Measurements from ENCODE around the gene NABP1. TPM values are rescaled to one million over a fixed set of nuclear protein-coding genes. Genes with fewer than 3 reads are reported as not detected.

NABP1 gene
- polyA plus RNA-seq, 1 donor from 2014 or later = 1.5 TPM

- Histone ChIP-seq H3K27ac (ENCODE audit: low read length) (no peak overlapping the region), H3K79me2 (replicated peaks; ENCODE audit: insufficient read depth, low read length) (no peaks in the 10 kb centered on the region), H4K20me1 (ENCODE audit: insufficient read depth) (no peaks in the 10 kb centered on the region), H3F3A (ENCODE audit: insufficient read depth, low read length, poor library complexity, severe bottlenecking) (no peaks in the 10 kb centered on the region), H3K9me2 (ENCODE audit: insufficient read depth, low read length) (no peaks in the 10 kb centered on the region), H3K36me3 (ENCODE audit: insufficient read depth, low read length) (no peaks in the 10 kb centered on the region), H2AFZ (ENCODE audit: low read depth, low read length) (no peak overlapping the region), H3K9ac (ENCODE audit: low read length) (no peak overlapping the region), H3K4me3 (ENCODE audit: low read length) (no peak overlapping the region), H3K4me2 (ENCODE audit: low read length) (no peak overlapping the region), H3K27me3 (ENCODE audit: insufficient read depth, low read depth, low read length) (no peaks in the 10 kb centered on the region), H3K9me3 (ENCODE audit: low read length) (no peaks in the 10 kb centered on the region)
- TF ChIP-seq EZH2 (IDR thresholded peaks at IDR 0.05; ENCODE audit: borderline replicate concordance, insufficient read depth, low read length, poor library complexity, severe bottlenecking) (no peak), REST (IDR thresholded peaks at IDR 0.05; ENCODE audit: borderline replicate concordance) (no peak), SMC3 (conservative IDR thresholded peaks at IDR 0.05; ENCODE audit: poor library complexity) (no peak), TAF1 (IDR thresholded peaks at IDR 0.05; ENCODE audit: low read depth) (no peak)
These were observed 23.1 kb downstream of the NABP1 start for GRCh38 chr2:191701029-191701428.

- Histone ChIP-seq H3K27ac (ENCODE audit: low read length) (no peak overlapping the region), H4K20me1 (ENCODE audit: insufficient read depth) (no peaks in the 10 kb centered on the region), H3K4me2 (ENCODE audit: low read length) (no peak overlapping the region), H3K4me3 (ENCODE audit: low read length) (no peak overlapping the region), H3F3A (ENCODE audit: insufficient read depth, low read length, poor library complexity, severe bottlenecking) (no peaks in the 10 kb centered on the region), H3K79me2 (replicated peaks; ENCODE audit: insufficient read depth, low read length) (no peaks in the 10 kb centered on the region), H3K36me3 (ENCODE audit: insufficient read depth, low read length) (no peaks in the 10 kb centered on the region), H3K9me3 (ENCODE audit: low read length) (no peaks in the 10 kb centered on the region), H3K9me2 (ENCODE audit: insufficient read depth, low read length) (no peaks in the 10 kb centered on the region), H2AFZ (ENCODE audit: low read depth, low read length) (no peak overlapping the region), H3K9ac (ENCODE audit: low read length) (no peak overlapping the region), H3K27me3 (ENCODE audit: insufficient read depth, low read depth, low read length) (no peaks in the 10 kb centered on the region)
- TF ChIP-seq, protein P1, sequence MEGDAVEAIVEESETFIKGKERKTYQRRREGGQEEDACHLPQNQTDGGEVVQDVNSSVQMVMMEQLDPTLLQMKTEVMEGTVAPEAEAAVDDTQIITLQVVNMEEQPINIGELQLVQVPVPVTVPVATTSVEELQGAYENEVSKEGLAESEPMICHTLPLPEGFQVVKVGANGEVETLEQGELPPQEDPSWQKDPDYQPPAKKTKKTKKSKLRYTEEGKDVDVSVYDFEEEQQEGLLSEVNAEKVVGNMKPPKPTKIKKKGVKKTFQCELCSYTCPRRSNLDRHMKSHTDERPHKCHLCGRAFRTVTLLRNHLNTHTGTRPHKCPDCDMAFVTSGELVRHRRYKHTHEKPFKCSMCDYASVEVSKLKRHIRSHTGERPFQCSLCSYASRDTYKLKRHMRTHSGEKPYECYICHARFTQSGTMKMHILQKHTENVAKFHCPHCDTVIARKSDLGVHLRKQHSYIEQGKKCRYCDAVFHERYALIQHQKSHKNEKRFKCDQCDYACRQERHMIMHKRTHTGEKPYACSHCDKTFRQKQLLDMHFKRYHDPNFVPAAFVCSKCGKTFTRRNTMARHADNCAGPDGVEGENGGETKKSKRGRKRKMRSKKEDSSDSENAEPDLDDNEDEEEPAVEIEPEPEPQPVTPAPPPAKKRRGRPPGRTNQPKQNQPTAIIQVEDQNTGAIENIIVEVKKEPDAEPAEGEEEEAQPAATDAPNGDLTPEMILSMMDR (IDR thresholded peaks at IDR 0.05; ENCODE audit: poor library complexity, severe bottlenecking) = no peak
- TF ChIP-seq EP300 (conservative IDR thresholded peaks at IDR 0.05; ENCODE audit: poor library complexity, severe bottlenecking) (no peak), RAD21 (conservative IDR thresholded peaks at IDR 0.05) (no peak), SMC3 (conservative IDR thresholded peaks at IDR 0.05; ENCODE audit: poor library complexity) (no peak), EZH2 (IDR thresholded peaks at IDR 0.05; ENCODE audit: borderline replicate concordance, insufficient read depth, low read length, poor library complexity, severe bottlenecking) (no peak), MXI1 (conservative IDR thresholded peaks at IDR 0.05; ENCODE audit: poor library complexity, severe bottlenecking) (no peak), TAF1 (IDR thresholded peaks at IDR 0.05; ENCODE audit: low read depth) (no peak), POLR2AphosphoS5 (IDR thresholded peaks at IDR 0.05) (no peak), REST (IDR thresholded peaks at IDR 0.05; ENCODE audit: borderline replicate concordance) (no peak)
These were observed 23.8 kb downstream of the NABP1 start for GRCh38 chr2:191701696-191702095.

All from neural cell (in vitro differentiated cells).